ENCODE measurements around the gene ATG7.

Gene ATG7

GRCh38 chr3:11543141-11543947 is 271.1 kb downstream of the ATG7 start:
- intact Hi-C loops (cut with DNase I), result no loop called here
- DNase-seq, result peak in 2 of 10 donors; percentile 10 to 80

GRCh38 chr3:11543948-11544387 is 271.8 kb downstream of the ATG7 start:
- peak in 1 of 10 donors; percentile 68 for DNase-seq
- intact Hi-C loops (cut with DNase I), result no loop called here

- intact Hi-C loops (cut with DNase I), result no loop called here
These were observed 272.4 kb downstream of the ATG7 start for GRCh38 chr3:11544412-11545181.

GRCh38 chr3:11545186-11545851 is 273.1 kb downstream of the ATG7 start:
- intact Hi-C loops (cut with DNase I), result no loop called here
- peak in 1 of 10 donors; percentile 59 for DNase-seq

More at GRCh38 chr3:11544412-11545181, 272.4 kb downstream of the ATG7 start:
- DNase-seq, result peak in 1 of 10 donors; percentile 80

GRCh38 chr3:11546657-11547302 is 274.6 kb downstream of the ATG7 start:
- intact Hi-C loops (cut with DNase I), result no loop called here
- DNase-seq, result no peak

GRCh38 chr3:11547498-11547897 is 275.3 kb downstream of the ATG7 start:
- intact Hi-C loops (cut with DNase I), result no loop called here
- no peak for DNase-seq

- peak in 2 of 10 donors; percentile 9 to 15 for DNase-seq
- intact Hi-C loops (cut with DNase I), result no loop called here
These were observed 276.5 kb downstream of the ATG7 start for GRCh38 chr3:11548721-11549131.

- no peak for DNase-seq
- intact Hi-C loops (cut with DNase I), result no loop called here
These were observed 277.5 kb downstream of the ATG7 start for GRCh38 chr3:11549580-11550140.

GRCh38 chr3:11551036-11551435 is 278.8 kb downstream of the ATG7 start:
- peak in 2 of 10 donors; percentile 6 to 61 for DNase-seq
- intact Hi-C loops (cut with DNase I), result no loop called here

GRCh38 chr3:11552289-11553264 is 280.4 kb downstream of the ATG7 start:
- DNase-seq, result peak in 5 of 10 donors; percentile 2 to 71 (median 62)
- intact Hi-C loops (cut with DNase I), result no loop called here

- intact Hi-C loops (cut with DNase I), result no loop called here
- peak in 4 of 10 donors; percentile 8 to 84 (median 40) for DNase-seq
These were observed 281.4 kb downstream of the ATG7 start for GRCh38 chr3:11553436-11554235.

GRCh38 chr3:11554236-11554610 is 282.0 kb downstream of the ATG7 start:
- intact Hi-C loops (cut with DNase I), result no loop called here

GRCh38 chr3:11554666-11555065 is 282.5 kb downstream of the ATG7 start:
- DNase-seq, result peak in 4 of 10 donors; percentile 7 to 69 (median 32)
- intact Hi-C loops (cut with DNase I), result no loop called here

More at GRCh38 chr3:11554236-11554610, 282.0 kb downstream of the ATG7 start:
- DNase-seq, result peak in 5 of 10 donors; percentile 7 to 82 (median 66)

GRCh38 chr3:11555211-11555782 is 283.1 kb downstream of the ATG7 start:
- intact Hi-C loops (cut with DNase I), result no loop called here
- peak in 4 of 10 donors; percentile 10 to 83 (median 50) for DNase-seq

- DNase-seq, result peak in 3 of 10 donors; percentile 13 to 88 (median 85)
- intact Hi-C loops (cut with DNase I), result no loop called here
These were observed 283.9 kb downstream of the ATG7 start for GRCh38 chr3:11555881-11556633.

GRCh38 chr3:11556851-11557644 is 284.9 kb downstream of the ATG7 start:
- intact Hi-C loops (cut with DNase I), result no loop called here
- DNase-seq, result peak in 3 of 10 donors; percentile 8 to 84 (median 30)
